Neutrophil (primary cell): ENCODE measurements around the gene NBAS.

Experiments used
- H3K27ac ChIP-seq: fragments of 200-600 bp; sonication (generic); 2 replicates; pipeline ENCODE4 v1.5.1; 2016; ENCODE audit warnings: mild to moderate bottlenecking, moderate library complexity
- H3K27me3 ChIP-seq: fragments of 200-600 bp; sonication (generic); 2 replicates; pipeline ENCODE4 v1.6.0; 2016; ENCODE audit warnings: mild to moderate bottlenecking
- H3K36me3 ChIP-seq: fragments of 200-600 bp; sonication (generic); 2 replicates; pipeline ENCODE4 v1.5.1; 2017
- H3K4me1 ChIP-seq, 2 experiments: fragments of 200-600 bp in 1 of 2; sonication (generic) in 1 of 2; 1 replicate in 1 of 2; 2 replicates in 1 of 2; pipeline versions ENCODE4 v1.5.1 to v1.6.1; 2013 to 2016; ENCODE audit warnings: low read depth in 1 of 2, low read length in 1 of 2, mild to moderate bottlenecking in 1 of 2, moderate library complexity in 1 of 2; ENCODE audit not compliant: control insufficient read depth in 1 of 2, insufficient read depth in 1 of 2
- H3K4me3 ChIP-seq, 2 experiments: fragments of 200-600 bp in 1 of 2; sonication (generic) in 1 of 2; 1 replicate in 1 of 2; 2 replicates in 1 of 2; pipeline ENCODE4 v1.5.1; 2013 to 2016; ENCODE audit warnings: low read depth in 1 of 2, low read length in 1 of 2, mild to moderate bottlenecking in 1 of 2, moderate library complexity in 1 of 2
- H3K9me3 ChIP-seq: fragments of 200-600 bp; sonication (generic); 2 replicates; pipeline ENCODE4 v1.5.1; 2016
- TF ChIP-seq, protein P1 (sequence below): fragments of 200-600 bp; sonication (generic); IDR thresholded peaks from 2 replicates; pipeline ENCODE4 v1.5.1; 2016; ENCODE audit warnings: antibody characterized with exemption

The NBAS gene

DNA sequence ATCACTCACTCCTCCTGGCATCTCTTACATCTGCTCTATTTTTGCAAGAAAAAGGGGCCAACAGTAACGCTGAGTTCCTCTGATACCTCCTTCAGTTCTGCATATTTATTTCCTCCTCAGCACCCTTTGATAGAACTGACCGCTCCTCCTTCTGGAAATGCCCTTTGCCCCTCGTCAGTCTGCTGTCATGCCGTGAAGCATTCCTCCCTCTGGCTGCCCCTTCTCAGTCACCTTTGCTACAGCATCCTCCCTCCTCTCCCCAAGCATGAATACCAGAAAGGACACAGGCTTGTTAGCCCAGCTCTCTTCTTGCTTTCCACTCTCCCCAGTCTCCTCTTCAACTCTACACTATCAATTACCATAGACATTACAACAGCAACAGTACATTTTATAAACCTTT lies 135.4 kb downstream of the NBAS start:
- Histone ChIP-seq H3K9me3 (no peaks in the 10 kb centered on the region), H3K27ac (no peak overlapping the region), H3K36me3 (peaks cover 16% of the 10 kb centered on the region), H3K4me1 (no peaks in the 10 kb centered on the region), H3K4me3 (no peak overlapping the region), H3K27me3 (no peaks in the 10 kb centered on the region)
- TF ChIP-seq, protein P1, sequence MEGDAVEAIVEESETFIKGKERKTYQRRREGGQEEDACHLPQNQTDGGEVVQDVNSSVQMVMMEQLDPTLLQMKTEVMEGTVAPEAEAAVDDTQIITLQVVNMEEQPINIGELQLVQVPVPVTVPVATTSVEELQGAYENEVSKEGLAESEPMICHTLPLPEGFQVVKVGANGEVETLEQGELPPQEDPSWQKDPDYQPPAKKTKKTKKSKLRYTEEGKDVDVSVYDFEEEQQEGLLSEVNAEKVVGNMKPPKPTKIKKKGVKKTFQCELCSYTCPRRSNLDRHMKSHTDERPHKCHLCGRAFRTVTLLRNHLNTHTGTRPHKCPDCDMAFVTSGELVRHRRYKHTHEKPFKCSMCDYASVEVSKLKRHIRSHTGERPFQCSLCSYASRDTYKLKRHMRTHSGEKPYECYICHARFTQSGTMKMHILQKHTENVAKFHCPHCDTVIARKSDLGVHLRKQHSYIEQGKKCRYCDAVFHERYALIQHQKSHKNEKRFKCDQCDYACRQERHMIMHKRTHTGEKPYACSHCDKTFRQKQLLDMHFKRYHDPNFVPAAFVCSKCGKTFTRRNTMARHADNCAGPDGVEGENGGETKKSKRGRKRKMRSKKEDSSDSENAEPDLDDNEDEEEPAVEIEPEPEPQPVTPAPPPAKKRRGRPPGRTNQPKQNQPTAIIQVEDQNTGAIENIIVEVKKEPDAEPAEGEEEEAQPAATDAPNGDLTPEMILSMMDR, result no peak

DNA sequence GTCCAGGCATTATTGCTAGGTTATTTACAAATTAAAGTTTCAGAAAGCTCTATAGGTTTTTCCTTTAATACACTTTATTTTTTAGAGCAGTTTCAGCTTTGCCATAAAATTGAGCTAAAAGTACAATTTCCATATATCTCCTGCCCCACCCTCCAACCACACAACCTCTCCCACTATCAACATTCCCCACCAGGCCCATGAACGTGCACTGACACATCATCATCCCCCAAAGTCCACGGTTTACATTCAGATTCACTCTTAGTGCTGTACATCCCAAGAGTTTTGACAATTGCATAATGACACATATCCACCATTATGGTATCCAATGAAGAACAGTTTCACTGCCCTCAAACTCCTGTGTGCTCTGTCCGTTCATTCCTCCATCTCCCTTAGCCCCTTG lies 139.4 kb downstream of the NBAS start:
- H3K27me3 ChIP-seq, result no peaks in the 10 kb centered on the region
- TF ChIP-seq, protein P1, result no peak
- H3K9me3 ChIP-seq, result no peaks in the 10 kb centered on the region
- H3K4me3 ChIP-seq, result no peak overlapping the region
- H3K36me3 ChIP-seq, result peaks cover 16% of the 10 kb centered on the region
- H3K27ac ChIP-seq, result no peak overlapping the region
- no peaks in the 10 kb centered on the region for H3K4me1 ChIP-seq

DNA sequence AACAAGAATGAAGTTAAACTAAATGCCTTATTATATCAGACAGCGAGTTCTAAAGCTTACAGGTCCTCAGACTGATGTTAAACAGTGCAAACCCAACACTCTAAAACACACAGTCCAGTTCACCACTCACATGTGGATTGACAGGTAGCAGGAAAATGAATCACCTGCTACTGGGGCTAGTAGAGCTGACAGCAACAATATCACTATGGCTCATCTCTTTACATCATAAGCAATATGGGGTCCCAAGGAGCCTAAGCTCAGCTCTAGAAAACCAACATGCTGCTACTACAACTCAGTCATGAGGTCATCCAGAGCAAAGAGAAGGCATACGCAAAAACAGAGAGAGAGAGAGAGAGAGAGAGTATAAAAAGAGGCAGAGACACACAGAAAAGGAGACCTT lies 145.4 kb downstream of the NBAS start:
- no peaks in the 10 kb centered on the region for H3K4me1 ChIP-seq
- no peak overlapping the region for H3K4me3 ChIP-seq
- no peak overlapping the region for H3K27ac ChIP-seq
- H3K9me3 ChIP-seq, result no peaks in the 10 kb centered on the region
- no peaks in the 10 kb centered on the region for H3K27me3 ChIP-seq
- no peaks in the 10 kb centered on the region for H3K36me3 ChIP-seq
- TF ChIP-seq, protein P1, result no peak

DNA sequence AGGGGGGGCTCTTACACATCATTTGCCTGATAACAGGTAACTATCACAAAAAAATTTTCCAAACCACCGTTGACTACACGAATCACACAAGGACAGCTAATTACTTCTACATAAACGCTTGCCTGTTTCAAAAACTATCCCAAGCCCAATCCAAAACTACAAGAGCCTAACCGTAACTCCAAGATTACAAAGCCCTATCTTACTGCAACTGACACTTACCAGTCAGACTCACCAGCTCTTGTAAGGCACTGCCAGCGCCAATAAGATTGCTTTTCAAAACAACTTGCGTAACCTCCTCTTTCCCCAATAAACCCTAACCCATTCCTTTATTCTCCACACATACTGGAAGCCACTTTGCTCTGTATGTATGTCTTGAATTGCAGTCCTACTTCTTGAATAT lies 148.4 kb downstream of the NBAS start:
- Histone ChIP-seq H3K27me3 (no peaks in the 10 kb centered on the region), H3K4me1 (no peaks in the 10 kb centered on the region)

DNA sequence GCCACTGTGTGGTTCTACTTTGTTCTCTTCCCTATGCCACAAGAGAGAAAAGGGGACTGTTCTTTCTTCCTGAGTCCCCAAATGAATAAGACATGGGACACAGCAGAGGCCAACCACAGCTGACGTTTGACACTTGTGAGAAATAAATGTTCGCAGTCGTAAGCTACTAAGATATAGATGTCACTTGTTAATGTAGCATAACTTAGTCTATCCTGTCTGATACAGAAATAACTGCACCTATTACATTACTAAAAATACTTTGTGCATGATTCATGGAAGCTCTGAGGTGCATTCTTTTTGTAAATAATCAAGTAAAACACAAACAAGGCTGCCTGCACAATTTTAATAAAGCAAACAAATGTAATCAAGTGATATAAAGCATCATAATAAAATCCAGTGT lies 148.8 kb downstream of the NBAS start:
- Histone ChIP-seq H3K36me3 (no peaks in the 10 kb centered on the region), H3K27ac (no peak overlapping the region), H3K9me3 (no peaks in the 10 kb centered on the region), H3K4me1 (no peaks in the 10 kb centered on the region), H3K4me3 (no peak overlapping the region), H3K27me3 (no peaks in the 10 kb centered on the region)
- TF ChIP-seq, protein P1, result no peak

More for the DNA sequence above, 148.4 kb downstream of the NBAS start:
- H3K4me3 ChIP-seq, result no peak overlapping the region
- H3K27ac ChIP-seq, result no peak overlapping the region
- H3K9me3 ChIP-seq, result no peaks in the 10 kb centered on the region
- H3K36me3 ChIP-seq, result no peaks in the 10 kb centered on the region
- TF ChIP-seq, protein P1, result no peak

DNA sequence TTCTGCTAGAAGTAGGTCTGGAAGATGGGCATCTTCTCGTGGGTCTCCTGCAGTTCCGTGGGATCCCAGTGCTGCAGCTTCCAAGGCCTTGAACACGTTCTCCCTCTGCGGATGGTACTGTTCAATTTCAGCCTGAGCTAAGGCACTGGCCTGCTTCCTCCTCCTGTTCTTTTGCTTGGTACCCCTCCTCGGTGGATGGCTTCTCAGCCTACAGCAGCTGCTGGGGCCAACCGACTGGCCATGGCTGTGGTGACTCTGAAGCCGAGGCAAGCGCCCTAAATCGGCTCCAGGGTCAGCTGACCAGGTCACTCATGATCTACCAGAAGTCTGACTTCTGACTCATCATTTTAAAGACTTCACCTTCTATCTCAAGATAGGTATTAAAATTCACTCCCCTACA lies 150.2 kb downstream of the NBAS start:
- H3K27me3 ChIP-seq, result no peaks in the 10 kb centered on the region
- H3K4me1 ChIP-seq, result no peaks in the 10 kb centered on the region
- no peaks in the 10 kb centered on the region for H3K9me3 ChIP-seq
- TF ChIP-seq, protein P1, result no peak
- no peaks in the 10 kb centered on the region for H3K36me3 ChIP-seq
- no peak overlapping the region for H3K27ac ChIP-seq
- no peak overlapping the region for H3K4me3 ChIP-seq
